Testis (tissue), 2 donors: Measurements from ENCODE around the gene THSD7A.

Experiments used
- CTCF ChIP-seq, 3 experiments: fragments of 450-650 bp in 2 of 3; fragments of 200-600 bp in 1 of 3; sonication (generic) in 1 of 3; IDR thresholded peaks; one replicate each; pipeline ENCODE4 v1.5.1; 2016 to 2019; ENCODE audit warnings: antibody characterized with exemption in 3 of 3, mild to moderate bottlenecking in 2 of 3, moderate library complexity in 1 of 3
- POLR2A ChIP-seq: fragments of 450-650 bp; IDR thresholded peaks from one replicate; pipeline ENCODE4 v1.6.1; 2017; ENCODE audit warnings: antibody characterized with exemption, mild to moderate bottlenecking, moderate library complexity

GRCh38 chr7:11474902-11475585 is 357.0 kb downstream of the THSD7A start:
- TF ChIP-seq CTCF (IDR thresholded peaks at IDR 0.05) = no peak
- no peak for TF ChIP-seq POLR2A
